GM18873 (cell line): ENCODE data around the gene LLGL2.

Experiments
- ATAC-seq: cut with Tn5 transposase; IDR thresholded peaks from one replicate; pipeline ENCODE4 v1.9.1; 2021; ENCODE audit warnings: mild to moderate bottlenecking, moderate library complexity, moderate number of reproducible peaks; ENCODE audit not compliant: unreplicated experiment, low FRiP score

Gene LLGL2

GRCh38 chr17:75490953-75491649 lies 34.4 kb upstream of the LLGL2 start:
- ATAC-seq = no peak

GRCh38 chr17:75491680-75492079 lies 33.8 kb upstream of the LLGL2 start:
- no peak for ATAC-seq

DNA sequence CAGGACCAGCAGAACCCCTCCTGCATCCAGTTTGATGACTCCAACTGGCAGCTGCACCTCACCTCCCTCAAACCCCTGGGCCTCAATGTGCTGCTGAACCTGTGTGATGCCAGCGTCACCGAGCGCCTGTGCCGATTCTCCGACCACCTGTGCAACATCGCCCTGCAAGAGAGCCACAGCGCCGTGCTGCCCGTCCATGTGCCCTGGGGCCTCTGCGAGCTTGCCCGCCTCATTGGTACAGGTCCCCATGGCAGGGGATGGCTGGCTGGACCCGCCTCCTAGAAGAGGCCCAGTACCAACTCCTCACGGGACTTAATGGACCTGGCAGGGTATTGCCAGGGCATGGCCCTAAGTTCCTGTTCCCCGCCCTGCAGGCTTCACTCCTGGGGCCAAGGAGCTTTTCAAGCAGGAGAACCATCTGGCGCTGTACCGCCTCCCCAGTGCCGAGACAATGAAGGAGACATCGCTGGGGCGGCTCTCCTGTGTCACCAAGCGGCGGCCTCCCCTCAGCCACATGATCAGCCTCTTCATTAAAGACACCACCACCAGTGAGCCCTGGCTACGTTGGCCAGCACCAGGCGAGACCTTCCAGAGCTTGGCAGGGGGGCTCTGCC lies 32.8 kb upstream of the LLGL2 start:
- no peak for ATAC-seq

DNA sequence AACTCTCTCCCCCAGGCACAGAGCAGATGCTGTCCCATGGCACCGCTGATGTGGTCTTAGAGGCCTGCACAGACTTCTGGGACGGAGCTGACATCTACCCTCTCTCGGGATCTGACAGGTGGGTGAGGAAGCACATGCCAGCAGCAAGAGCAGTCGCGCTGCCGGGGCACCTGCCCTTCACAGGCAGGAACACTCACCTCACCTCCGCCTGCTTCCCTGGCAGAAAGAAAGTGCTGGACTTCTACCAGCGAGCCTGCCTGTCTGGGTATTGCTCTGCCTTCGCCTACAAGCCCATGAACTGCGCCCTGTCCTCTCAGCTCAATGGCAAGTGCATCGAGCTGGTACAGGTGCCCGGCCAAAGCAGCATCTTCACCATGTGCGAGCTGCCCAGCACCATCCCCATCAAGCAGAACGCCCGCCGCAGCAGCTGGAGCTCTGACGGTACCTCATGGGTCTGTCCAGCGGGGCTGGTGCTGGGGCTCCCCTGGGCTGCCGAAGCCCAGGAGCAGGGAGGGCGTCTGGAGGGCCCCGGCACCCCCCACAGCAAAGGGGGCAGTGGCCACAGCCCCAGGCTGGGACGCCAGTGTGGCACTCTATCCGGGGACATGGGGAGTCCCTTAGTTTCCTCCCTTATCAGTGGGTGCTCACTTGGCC lies 31.9 kb upstream of the LLGL2 start:
- no peak for ATAC-seq

- no peak for ATAC-seq
Measured at GRCh38 chr17:75494326-75494877, 31.1 kb upstream of the LLGL2 start.

- no peak for ATAC-seq
Measured at GRCh38 chr17:75496005-75496404, 29.5 kb upstream of the LLGL2 start.

- ATAC-seq = no peak
Measured at GRCh38 chr17:75498039-75498725, 27.3 kb upstream of the LLGL2 start.

DNA sequence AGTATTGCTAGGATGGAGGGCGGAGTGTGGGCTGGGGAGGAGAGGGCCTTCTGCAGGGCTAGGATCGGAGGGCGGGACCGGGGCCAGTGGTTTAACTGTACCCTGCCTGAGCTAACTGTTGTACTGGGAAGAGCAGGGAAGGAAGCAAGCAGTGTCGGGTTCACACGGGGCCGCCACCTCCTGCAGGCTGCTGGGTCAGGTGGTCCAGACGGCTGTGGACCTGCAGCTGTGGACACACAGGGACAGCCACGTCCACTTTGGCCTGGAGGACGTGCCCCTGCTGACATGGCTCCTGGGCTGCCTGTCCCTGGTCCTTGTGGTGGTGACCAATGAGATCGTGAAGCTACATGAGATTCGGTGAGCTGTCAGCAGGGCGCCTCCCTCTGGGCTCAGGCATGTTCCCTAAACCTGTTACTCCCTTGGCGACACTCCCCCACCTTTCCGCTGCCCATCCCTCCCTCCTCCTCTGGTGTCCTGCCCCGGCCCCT lies 26.7 kb upstream of the LLGL2 start:
- ATAC-seq = no peak

- no peak for ATAC-seq
Measured at GRCh38 chr17:75499313-75500022, 26.0 kb upstream of the LLGL2 start.

DNA sequence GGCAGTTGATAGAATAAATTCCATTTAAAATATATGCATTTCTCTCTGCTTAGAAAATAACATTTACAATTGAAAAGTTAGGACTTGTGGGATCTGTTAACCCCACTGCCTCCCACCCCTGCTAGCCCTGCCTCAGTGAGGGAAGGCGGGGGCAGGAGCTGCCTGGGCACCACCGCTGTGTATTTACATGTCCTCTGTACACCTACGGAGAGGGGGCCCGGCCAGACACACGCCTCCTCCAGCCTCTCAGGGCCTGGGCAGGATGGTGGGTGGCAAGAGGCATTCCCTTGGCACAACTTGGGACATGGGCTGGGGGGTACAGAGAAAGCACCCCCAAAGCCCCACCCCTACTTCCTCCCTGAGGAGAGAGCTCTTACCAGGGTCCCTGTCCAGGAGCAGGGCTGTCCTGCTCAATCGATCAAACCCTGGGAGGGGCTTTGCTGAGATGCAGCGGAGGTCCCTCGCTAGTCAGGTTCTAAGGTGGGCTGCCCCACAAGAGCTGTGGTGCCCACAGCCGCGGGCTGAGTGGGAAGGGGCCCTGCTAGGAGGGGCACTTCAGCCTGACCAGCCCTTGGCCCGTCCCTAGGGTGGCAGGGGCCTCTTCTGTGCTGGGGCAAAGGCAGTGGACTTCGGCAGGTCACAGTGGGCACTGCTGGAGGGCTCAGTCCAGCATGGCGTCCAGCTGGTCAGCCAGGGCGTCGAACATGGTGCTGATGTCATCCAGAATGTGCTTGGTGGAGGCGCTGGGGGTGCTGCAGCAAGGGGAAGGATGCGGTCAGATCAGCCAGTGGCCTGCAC lies 24.9 kb upstream of the LLGL2 start:
- ATAC-seq = no peak

DNA sequence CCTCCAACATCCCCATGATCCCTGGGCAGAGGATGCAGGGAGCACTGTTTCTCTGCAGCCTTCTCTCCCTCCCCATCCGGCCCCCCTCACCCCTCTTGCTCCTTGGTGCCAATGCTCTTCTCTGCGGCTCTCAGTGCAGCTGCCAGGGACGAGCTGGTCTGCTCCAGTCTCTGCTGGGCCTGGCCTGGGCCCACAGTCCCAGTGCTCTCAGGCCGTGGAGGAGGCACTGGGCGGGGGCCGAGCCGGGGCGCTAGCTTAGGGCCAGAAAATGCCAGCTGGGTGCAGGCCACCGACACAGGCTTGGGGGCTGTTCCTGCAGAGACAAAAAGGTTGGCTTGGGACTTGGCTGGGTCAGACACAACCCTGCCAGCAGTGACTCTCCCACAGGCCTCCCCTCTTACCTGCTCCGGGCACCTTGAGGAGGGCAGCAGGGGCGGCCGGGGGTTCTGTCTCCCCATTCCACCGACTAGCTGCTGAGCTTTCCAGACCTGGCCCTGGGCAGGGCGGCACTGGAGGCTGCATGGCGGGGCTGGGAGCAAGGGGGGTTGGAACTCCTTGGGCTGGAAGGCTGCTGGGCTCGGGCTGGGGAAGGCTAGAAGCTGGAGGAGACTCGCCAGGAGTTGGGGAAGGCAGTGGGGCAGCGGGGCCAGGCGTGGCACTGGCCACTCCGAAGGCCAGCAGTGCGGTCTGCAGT lies 24.0 kb upstream of the LLGL2 start:
- no peak for ATAC-seq

- no peak for ATAC-seq
Measured at GRCh38 chr17:75502072-75502720, 23.3 kb upstream of the LLGL2 start.

GRCh38 chr17:75502721-75503329 lies 22.7 kb upstream of the LLGL2 start:
- no peak for ATAC-seq

- ATAC-seq = no peak
Measured at GRCh38 chr17:75503337-75503950, 22.1 kb upstream of the LLGL2 start.

GRCh38 chr17:75503976-75504346 lies 21.5 kb upstream of the LLGL2 start:
- ATAC-seq = no peak

GRCh38 chr17:75504347-75505151 lies 20.9 kb upstream of the LLGL2 start:
- ATAC-seq = no peak

DNA sequence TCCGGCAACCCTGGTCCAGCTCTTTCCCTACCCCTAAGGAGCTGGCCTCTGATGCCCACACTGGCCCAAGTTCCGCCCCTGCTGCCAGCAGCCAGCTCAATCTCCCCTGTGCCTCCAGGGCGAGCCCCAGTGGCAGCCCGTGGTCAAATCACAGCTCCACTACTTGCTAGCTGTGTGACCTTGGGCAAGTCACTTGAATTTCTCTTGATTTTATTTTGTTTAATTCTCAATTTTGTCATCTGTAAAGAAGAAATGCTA lies 20.4 kb upstream of the LLGL2 start:
- no peak for ATAC-seq
